ENCODE results near the gene EMX1.

The EMX1 gene

DNA sequence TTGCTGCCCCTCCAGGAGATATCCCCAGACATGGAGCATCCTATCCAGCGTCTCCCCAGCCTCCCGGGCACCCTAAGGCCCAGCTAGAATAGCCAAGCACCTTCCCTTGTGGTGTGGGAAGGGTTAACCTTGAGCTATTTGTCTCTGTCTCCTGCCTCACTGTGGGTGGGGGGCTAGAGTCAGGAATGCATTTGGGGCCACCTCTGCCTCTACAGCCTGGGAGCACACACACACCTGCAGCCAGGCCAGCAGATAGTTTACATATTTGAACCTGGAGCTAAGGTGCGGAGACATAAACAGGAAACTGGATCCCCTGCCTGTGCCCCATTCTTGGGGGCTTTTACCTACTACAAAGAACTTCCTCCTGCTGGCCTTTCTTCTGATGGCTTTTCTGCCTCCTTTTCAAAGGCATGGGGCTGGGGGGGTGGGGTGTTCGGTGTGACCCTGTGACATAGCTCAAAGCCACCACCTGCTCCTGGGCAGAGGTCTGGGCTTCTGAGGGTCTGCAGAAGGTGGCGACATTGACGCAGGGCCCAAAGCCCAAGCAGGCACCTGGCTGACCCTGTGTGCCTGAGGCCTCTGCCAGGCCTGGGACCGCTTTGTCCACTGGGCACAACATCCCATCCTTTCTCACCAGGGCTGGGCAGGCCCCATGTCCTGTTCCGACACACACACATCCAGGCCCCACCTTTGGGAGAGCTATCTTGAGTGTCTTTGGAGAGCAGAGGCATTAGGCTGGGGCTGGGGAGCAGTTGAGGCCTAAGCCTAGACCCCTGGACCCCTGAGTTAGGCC is 34.2 kb downstream of the EMX1 start:
- TF ChIP-seq ZNF571 (tag by site-specific recombination; IDR thresholded peaks at IDR 0.05) (no peak), HOXA7 (CRISPR knock-in tag; IDR thresholded peaks at IDR 0.05; ENCODE audit: borderline replicate concordance) (no peak), MZF1 (tag by site-specific recombination; IDR thresholded peaks at IDR 0.05; ENCODE audit: borderline replicate concordance) (no peak)
- TF ChIP-seq, protein P1, sequence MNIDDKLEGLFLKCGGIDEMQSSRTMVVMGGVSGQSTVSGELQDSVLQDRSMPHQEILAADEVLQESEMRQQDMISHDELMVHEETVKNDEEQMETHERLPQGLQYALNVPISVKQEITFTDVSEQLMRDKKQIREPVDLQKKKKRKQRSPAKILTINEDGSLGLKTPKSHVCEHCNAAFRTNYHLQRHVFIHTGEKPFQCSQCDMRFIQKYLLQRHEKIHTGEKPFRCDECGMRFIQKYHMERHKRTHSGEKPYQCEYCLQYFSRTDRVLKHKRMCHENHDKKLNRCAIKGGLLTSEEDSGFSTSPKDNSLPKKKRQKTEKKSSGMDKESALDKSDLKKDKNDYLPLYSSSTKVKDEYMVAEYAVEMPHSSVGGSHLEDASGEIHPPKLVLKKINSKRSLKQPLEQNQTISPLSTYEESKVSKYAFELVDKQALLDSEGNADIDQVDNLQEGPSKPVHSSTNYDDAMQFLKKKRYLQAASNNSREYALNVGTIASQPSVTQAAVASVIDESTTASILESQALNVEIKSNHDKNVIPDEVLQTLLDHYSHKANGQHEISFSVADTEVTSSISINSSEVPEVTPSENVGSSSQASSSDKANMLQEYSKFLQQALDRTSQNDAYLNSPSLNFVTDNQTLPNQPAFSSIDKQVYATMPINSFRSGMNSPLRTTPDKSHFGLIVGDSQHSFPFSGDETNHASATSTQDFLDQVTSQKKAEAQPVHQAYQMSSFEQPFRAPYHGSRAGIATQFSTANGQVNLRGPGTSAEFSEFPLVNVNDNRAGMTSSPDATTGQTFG (tag by site-specific recombination; IDR thresholded peaks at IDR 0.05; ENCODE audit: borderline replicate concordance): no peak
- POLR2A ChIA-PET: no interaction called here
- no peaks in the 10 kb centered on the region for H3K9me3 ChIP-seq (ENCODE audit: control insufficient read depth, insufficient read depth, low read depth, low read length)
- H3K36me3 ChIP-seq (ENCODE audit: control insufficient read depth in 2 of 2, insufficient read depth in 1 of 2, low read length in 2 of 2): no peaks in the 10 kb centered on the region
- no peak overlapping the region for H3K4me3 ChIP-seq (ENCODE audit: low read depth, low read length)
- H3K4me1 ChIP-seq (ENCODE audit: control insufficient read depth, insufficient read depth, low read length): no peaks in the 10 kb centered on the region
- H3K27ac ChIP-seq (ENCODE audit: extremely low read depth, low read depth, low read length): no peak overlapping the region
- CTCF ChIA-PET: interaction anchor here (0.6 to 2.7 kb wide), 5 partner anchors 17 to 226 kb away, joined by 3 to 21 read pairs (median 4); no protein-coding TSS in a partner anchor

DNA sequence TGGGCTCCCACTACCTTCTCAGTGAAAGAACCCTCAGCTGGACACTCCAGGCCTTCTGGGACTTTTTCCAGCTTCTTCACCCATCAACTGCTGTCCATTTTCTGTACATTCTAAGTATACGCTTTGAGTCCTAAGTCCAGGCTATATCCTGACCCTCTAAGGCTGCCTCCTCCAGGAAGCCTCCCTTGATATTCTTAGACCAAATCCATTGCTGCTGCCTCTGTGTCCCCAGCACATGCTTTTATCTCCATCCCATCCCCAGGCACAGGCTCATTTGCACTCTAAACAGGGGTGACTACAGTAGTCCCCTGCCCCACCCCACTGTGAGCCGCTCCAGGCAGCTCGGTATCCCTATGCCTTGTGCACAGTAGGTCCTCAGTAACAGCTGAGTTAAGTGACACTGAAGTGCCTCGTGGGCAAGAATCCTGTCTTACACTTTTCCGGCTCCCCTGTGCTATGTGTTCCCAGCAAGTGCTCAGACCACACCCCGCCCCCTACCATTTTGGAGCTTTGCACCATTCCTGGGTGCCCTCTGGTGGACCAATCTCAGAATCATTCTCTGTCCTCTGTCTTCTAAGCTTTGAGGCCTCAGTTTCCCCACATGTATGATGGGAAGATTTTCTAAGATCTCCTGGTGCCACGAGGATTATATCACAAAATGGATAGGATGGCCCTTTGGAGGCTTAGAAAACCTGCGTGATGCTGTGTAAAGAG is 34.9 kb downstream of the EMX1 start:
- H3K36me3 ChIP-seq (ENCODE audit: control insufficient read depth in 2 of 2, insufficient read depth in 1 of 2, low read length in 2 of 2): peaks cover 0 to under 1% of the 10 kb centered on the region in 2 experiments; a peak in 1 of 3 replicates
- CTCF ChIA-PET: interaction anchor here (0.6 to 2.7 kb wide), 5 partner anchors 18 to 225 kb away, joined by 3 to 21 read pairs (median 4); no protein-coding TSS in a partner anchor
- POLR2A ChIA-PET: no interaction called here
- no peak overlapping the region for H3K4me3 ChIP-seq (ENCODE audit: low read depth, low read length)
- no peak overlapping the region for H3K27ac ChIP-seq (ENCODE audit: extremely low read depth, low read depth, low read length)
- no peaks in the 10 kb centered on the region for H3K9me3 ChIP-seq (ENCODE audit: control insufficient read depth, insufficient read depth, low read depth, low read length)
- no peaks in the 10 kb centered on the region for H3K4me1 ChIP-seq (ENCODE audit: control insufficient read depth, insufficient read depth, low read length)
- no peak for TF ChIP-seq ZNF792 (tag by site-specific recombination; IDR thresholded peaks at IDR 0.05)
- TF ChIP-seq ZNF335 (tag by site-specific recombination; conservative IDR thresholded peaks at IDR 0.05): no peak
- TF ChIP-seq SP3 (tag by site-specific recombination; IDR thresholded peaks at IDR 0.05): no peak
- no peak for TF ChIP-seq REPIN1 (tag by site-specific recombination; IDR thresholded peaks at IDR 0.05; ENCODE audit: low read depth)

DNA sequence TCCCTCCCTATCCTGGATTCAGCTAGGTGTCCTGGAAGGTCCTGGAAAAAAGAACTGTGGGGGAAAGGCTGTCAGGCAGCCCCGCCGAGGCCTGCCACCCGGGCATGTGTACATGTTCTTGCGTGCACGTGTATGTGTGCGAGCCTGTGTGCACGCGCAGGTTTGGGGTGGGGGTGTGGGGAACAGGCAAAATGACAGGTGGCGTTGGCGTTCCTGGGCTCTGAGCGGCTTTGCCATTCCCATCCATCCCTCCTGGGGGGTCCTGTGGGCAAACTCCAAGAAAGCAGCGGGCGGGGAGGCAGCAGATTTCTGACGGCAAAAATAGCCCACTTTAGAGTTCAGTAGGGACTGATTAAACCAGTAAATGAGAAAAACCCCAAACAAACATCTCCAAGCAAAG is 35.6 kb downstream of the EMX1 start:
- H3K9me3 ChIP-seq (ENCODE audit: control insufficient read depth, insufficient read depth, low read depth, low read length): no peaks in the 10 kb centered on the region
- H3K4me1 ChIP-seq (ENCODE audit: control insufficient read depth, insufficient read depth, low read length): no peaks in the 10 kb centered on the region
- ChIA-PET CTCF (interaction anchor here (0.7 to 2.7 kb wide), 4 partner anchors 19 to 224 kb away, joined by 3 to 21 read pairs (median 6); no protein-coding TSS in a partner anchor), POLR2A (no interaction called here)
- no peak overlapping the region for H3K27ac ChIP-seq (ENCODE audit: extremely low read depth, low read depth, low read length)
- no peak overlapping the region for H3K4me3 ChIP-seq (ENCODE audit: low read depth, low read length)
- peaks cover 0 to 2% of the 10 kb centered on the region in 2 experiments; a peak in 1 of 3 replicates for H3K36me3 ChIP-seq (ENCODE audit: control insufficient read depth in 2 of 2, insufficient read depth in 1 of 2, low read length in 2 of 2)
- TF ChIP-seq, protein P2, sequence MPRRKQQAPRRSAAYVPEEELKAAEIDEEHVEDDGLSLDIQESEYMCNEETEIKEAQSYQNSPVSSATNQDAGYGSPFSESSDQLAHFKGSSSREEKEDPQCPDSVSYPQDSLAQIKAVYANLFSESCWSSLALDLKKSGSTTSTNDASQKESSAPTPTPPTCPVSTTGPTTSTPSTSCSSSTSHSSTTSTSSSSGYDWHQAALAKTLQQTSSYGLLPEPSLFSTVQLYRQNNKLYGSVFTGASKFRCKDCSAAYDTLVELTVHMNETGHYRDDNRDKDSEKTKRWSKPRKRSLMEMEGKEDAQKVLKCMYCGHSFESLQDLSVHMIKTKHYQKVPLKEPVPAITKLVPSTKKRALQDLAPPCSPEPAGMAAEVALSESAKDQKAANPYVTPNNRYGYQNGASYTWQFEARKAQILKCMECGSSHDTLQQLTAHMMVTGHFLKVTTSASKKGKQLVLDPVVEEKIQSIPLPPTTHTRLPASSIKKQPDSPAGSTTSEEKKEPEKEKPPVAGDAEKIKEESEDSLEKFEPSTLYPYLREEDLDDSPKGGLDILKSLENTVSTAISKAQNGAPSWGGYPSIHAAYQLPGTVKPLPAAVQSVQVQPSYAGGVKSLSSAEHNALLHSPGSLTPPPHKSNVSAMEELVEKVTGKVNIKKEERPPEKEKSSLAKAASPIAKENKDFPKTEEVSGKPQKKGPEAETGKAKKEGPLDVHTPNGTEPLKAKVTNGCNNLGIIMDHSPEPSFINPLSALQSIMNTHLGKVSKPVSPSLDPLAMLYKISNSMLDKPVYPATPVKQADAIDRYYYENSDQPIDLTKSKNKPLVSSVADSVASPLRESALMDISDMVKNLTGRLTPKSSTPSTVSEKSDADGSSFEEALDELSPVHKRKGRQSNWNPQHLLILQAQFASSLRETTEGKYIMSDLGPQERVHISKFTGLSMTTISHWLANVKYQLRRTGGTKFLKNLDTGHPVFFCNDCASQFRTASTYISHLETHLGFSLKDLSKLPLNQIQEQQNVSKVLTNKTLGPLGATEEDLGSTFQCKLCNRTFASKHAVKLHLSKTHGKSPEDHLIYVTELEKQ (tag by site-specific recombination; IDR thresholded peaks at IDR 0.05; ENCODE audit: borderline replicate concordance): no peak
- TF ChIP-seq ZNF211 (tag by site-specific recombination; IDR thresholded peaks at IDR 0.05; ENCODE audit: low read depth): no peak
- TF ChIP-seq ZNF521 (tag by site-specific recombination; IDR thresholded peaks at IDR 0.05): no peak
- TF ChIP-seq, protein P3, sequence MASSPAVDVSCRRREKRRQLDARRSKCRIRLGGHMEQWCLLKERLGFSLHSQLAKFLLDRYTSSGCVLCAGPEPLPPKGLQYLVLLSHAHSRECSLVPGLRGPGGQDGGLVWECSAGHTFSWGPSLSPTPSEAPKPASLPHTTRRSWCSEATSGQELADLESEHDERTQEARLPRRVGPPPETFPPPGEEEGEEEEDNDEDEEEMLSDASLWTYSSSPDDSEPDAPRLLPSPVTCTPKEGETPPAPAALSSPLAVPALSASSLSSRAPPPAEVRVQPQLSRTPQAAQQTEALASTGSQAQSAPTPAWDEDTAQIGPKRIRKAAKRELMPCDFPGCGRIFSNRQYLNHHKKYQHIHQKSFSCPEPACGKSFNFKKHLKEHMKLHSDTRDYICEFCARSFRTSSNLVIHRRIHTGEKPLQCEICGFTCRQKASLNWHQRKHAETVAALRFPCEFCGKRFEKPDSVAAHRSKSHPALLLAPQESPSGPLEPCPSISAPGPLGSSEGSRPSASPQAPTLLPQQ (tag by site-specific recombination; IDR thresholded peaks at IDR 0.05): no peak
- TF ChIP-seq, protein P4, sequence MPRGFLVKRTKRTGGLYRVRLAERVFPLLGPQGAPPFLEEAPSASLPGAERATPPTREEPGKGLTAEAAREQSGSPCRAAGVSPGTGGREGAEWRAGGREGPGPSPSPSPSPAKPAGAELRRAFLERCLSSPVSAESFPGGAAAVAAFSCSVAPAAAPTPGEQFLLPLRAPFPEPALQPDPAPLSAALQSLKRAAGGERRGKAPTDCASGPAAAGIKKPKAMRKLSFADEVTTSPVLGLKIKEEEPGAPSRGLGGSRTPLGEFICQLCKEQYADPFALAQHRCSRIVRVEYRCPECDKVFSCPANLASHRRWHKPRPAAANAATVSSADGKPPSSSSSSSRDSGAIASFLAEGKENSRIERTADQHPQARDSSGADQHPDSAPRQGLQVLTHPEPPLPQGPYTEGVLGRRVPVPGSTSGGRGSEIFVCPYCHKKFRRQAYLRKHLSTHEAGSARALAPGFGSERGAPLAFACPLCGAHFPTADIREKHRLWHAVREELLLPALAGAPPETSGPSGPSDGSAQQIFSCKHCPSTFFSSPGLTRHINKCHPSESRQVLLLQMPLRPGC (tag by site-specific recombination; IDR thresholded peaks at IDR 0.05): no peak
- no peak for TF ChIP-seq ZBTB8A (tag by site-specific recombination; IDR thresholded peaks at IDR 0.05)
- TF ChIP-seq ZNF777 (tag by site-specific recombination; IDR thresholded peaks at IDR 0.05; ENCODE audit: borderline replicate concordance): no peak
- no peak for TF ChIP-seq ZNF792 (tag by site-specific recombination; IDR thresholded peaks at IDR 0.05)
- TF ChIP-seq ZNF223 (tag by site-specific recombination; IDR thresholded peaks at IDR 0.05): no peak
- TF ChIP-seq ZNF248 (tag by site-specific recombination; IDR thresholded peaks at IDR 0.05): no peak
- no peak for TF ChIP-seq ZBTB20 (tag by site-specific recombination; IDR thresholded peaks at IDR 0.05)

All from HEK293 (cell line).